Neural cell (in vitro differentiated cells): ENCODE data around the gene INTU. TPM values are rescaled to one million over a fixed set of nuclear protein-coding genes. Genes with fewer than 3 reads are reported as not detected.

Source experiments
- H2AFZ ChIP-seq: fragments of 200-600, 300-800 bp; sonication (generic), shearing (Covaris generic); 2 replicates; pipeline ENCODE4 v1.6.0; 2014; ENCODE audit warnings: low read depth, mild to moderate bottlenecking, antibody characterized with exemption, low read length, moderate library complexity
- H3F3A ChIP-seq: fragments of 200-600 bp; shearing (Covaris generic); 2 replicates; pipeline ENCODE4 v1.6.1; 2016; ENCODE audit warnings: mild to moderate bottlenecking, moderate library complexity, mixed read lengths, antibody characterized with exemption, low read length; ENCODE audit not compliant: insufficient read depth, poor library complexity, severe bottlenecking
- H3K27ac ChIP-seq: fragments of 200-600, 300-800 bp; sonication (generic), shearing (Covaris generic); 2 replicates; pipeline ENCODE4 v1.5.1; 2014; ENCODE audit warnings: mild to moderate bottlenecking, low read length, moderate library complexity
- H3K27me3 ChIP-seq: fragments of 300-800, 200-600 bp; sonication (generic), shearing (Covaris generic); 2 replicates; pipeline ENCODE4 v1.6.0; 2014; ENCODE audit warnings: mild to moderate bottlenecking, low read depth, low read length, moderate library complexity; ENCODE audit not compliant: insufficient read depth
- H3K36me3 ChIP-seq: fragments of 300-800, 200-600 bp; sonication (generic), shearing (Covaris generic); 2 replicates; pipeline ENCODE4 v1.5.1; 2014; ENCODE audit warnings: mild to moderate bottlenecking, antibody characterized with exemption, low read length, moderate library complexity; ENCODE audit not compliant: insufficient read depth
- H3K4me2 ChIP-seq: fragments of 300-800, 200-600 bp; sonication (generic), shearing (Covaris generic); 2 replicates; pipeline ENCODE4 v1.6.0; 2014; ENCODE audit warnings: mild to moderate bottlenecking, low read length
- H3K4me3 ChIP-seq: fragments of 300-800, 200-600 bp; sonication (generic), shearing (Covaris generic); 2 replicates; pipeline ENCODE4 v1.5.1; 2014; ENCODE audit warnings: mild to moderate bottlenecking, low read length, moderate library complexity
- H3K79me2 ChIP-seq: fragments of 200-600 bp; shearing (Covaris generic); replicated peaks from 2 replicates; pipeline ENCODE4 v1.6.0; 2014; ENCODE audit warnings: mild to moderate bottlenecking, low read length, moderate library complexity; ENCODE audit not compliant: insufficient read depth
- H3K9ac ChIP-seq: fragments of 300-800, 200-600 bp; sonication (generic), shearing (Covaris generic); 2 replicates; pipeline ENCODE4 v1.6.1; 2016; ENCODE audit warnings: mild to moderate bottlenecking, low read length, mixed read lengths
- H3K9me2 ChIP-seq: fragments of 200-600 bp; shearing (Covaris generic); 2 replicates; pipeline ENCODE4 v1.6.1; 2016; ENCODE audit warnings: mild to moderate bottlenecking, low read length, mixed read lengths; ENCODE audit not compliant: insufficient read depth
- H3K9me3 ChIP-seq: fragments of 200-600, 300-800 bp; sonication (generic), shearing (Covaris generic); 2 replicates; pipeline ENCODE4 v1.6.1; 2016; ENCODE audit warnings: mild to moderate bottlenecking, mixed run types, low read length, moderate library complexity, mixed read lengths
- H4K20me1 ChIP-seq: fragments of 200-600 bp; shearing (Covaris generic); 2 replicates; pipeline ENCODE4 v1.6.1; 2016; ENCODE audit warnings: mild to moderate bottlenecking, mixed run types; ENCODE audit not compliant: insufficient read depth
- CTCF ChIP-seq: fragments of 450-650 bp; IDR thresholded peaks from 2 replicates; pipeline ENCODE4 v1.5.1; 2014; ENCODE audit warnings: antibody characterized with exemption, mild to moderate bottlenecking, moderate library complexity; ENCODE audit not compliant: poor library complexity, severe bottlenecking
- EP300 ChIP-seq: fragments of 450-650 bp; conservative IDR thresholded peaks from 2 replicates; pipeline ENCODE4 v1.6.1; 2014; ENCODE audit warnings: antibody characterized with exemption, mild to moderate bottlenecking, moderate library complexity; ENCODE audit not compliant: poor library complexity, severe bottlenecking
- EZH2 ChIP-seq: fragments of 200-600, 300-800 bp; shearing (Covaris generic), sonication (generic); IDR thresholded peaks from 2 replicates; pipeline ENCODE4 v1.6.1; 2014; ENCODE audit warnings: antibody characterized with exemption, low read length, borderline replicate concordance, mild to moderate bottlenecking; ENCODE audit not compliant: insufficient read depth, poor library complexity, severe bottlenecking
- POLR2AphosphoS5 ChIP-seq: IDR thresholded peaks from 2 replicates; pipeline ENCODE4 v1.6.1; 2012
- RAD21 ChIP-seq: fragments of 450-650 bp; conservative IDR thresholded peaks from 2 replicates; pipeline ENCODE4 v1.6.1; 2014; ENCODE audit warnings: antibody characterized with exemption, mild to moderate bottlenecking, moderate library complexity
- REST ChIP-seq: IDR thresholded peaks from 2 replicates; pipeline ENCODE4 v1.6.1; 2012; ENCODE audit warnings: borderline replicate concordance
- SMC3 ChIP-seq: fragments of 450-650 bp; conservative IDR thresholded peaks from 2 replicates; pipeline ENCODE4 v1.6.1; 2014; ENCODE audit warnings: antibody characterized with exemption, mild to moderate bottlenecking, moderate library complexity; ENCODE audit not compliant: poor library complexity
- TAF1 ChIP-seq: IDR thresholded peaks from 2 replicates; pipeline ENCODE4 v1.6.1; 2012; ENCODE audit warnings: low read depth
- polyA plus RNA-seq: library from polyadenylated mRNA; depleted of rRNA; stranded (reverse); fragments of >200 nt; gene quantifications from 2 replicates; pipeline ENCODE4 v1.2.3, GENCODE V29; 2014

INTU gene
- polyA plus RNA-seq, 1 donor from 2014 or later: 15.7 TPM

GRCh38 chr4:127669691-127670090 lies 36.9 kb downstream of the INTU start:
- H4K20me1 ChIP-seq: no peaks in the 10 kb centered on the region
- no peaks in the 10 kb centered on the region for H3K9me3 ChIP-seq

GRCh38 chr4:127672111-127672510 lies 39.4 kb downstream of the INTU start:
- H3K79me2 ChIP-seq: peaks cover 9% of the 10 kb centered on the region
- TF ChIP-seq POLR2AphosphoS5 (no peak), RAD21 (no peak), EP300 (no peak), EZH2 (no peak), SMC3 (no peak), TAF1 (no peak), CTCF (no peak), REST (no peak)
- H3K4me2 ChIP-seq: no peak overlapping the region
- no peaks in the 10 kb centered on the region for H3K36me3 ChIP-seq
- H3K27ac ChIP-seq: no peak overlapping the region
- no peaks in the 10 kb centered on the region for H3K27me3 ChIP-seq
- no peak overlapping the region for H3K9ac ChIP-seq
- peaks cover 4% of the 10 kb centered on the region for H3F3A ChIP-seq
- no peaks in the 10 kb centered on the region for H3K9me2 ChIP-seq
- H3K9me3 ChIP-seq: no peaks in the 10 kb centered on the region
- no peak overlapping the region for H3K4me3 ChIP-seq
- no peaks in the 10 kb centered on the region for H4K20me1 ChIP-seq
- H2AFZ ChIP-seq: no peak overlapping the region

More at GRCh38 chr4:127669691-127670090, 36.9 kb downstream of the INTU start:
- peaks cover 9% of the 10 kb centered on the region for H3K79me2 ChIP-seq
- peaks cover 5% of the 10 kb centered on the region for H3K36me3 ChIP-seq
- H3K4me2 ChIP-seq: no peak overlapping the region
- peaks cover 8% of the 10 kb centered on the region for H3F3A ChIP-seq
- no peak overlapping the region for H3K27ac ChIP-seq
- H3K9me2 ChIP-seq: no peaks in the 10 kb centered on the region
- H2AFZ ChIP-seq: no peak overlapping the region
- no peaks in the 10 kb centered on the region for H3K27me3 ChIP-seq
- no peak overlapping the region for H3K9ac ChIP-seq
- TF ChIP-seq CTCF: no peak
- no peak overlapping the region for H3K4me3 ChIP-seq
